Kidney epithelial cell (primary cell): Measurements from ENCODE around the gene SPAG9. TPM values are rescaled to one million over a fixed set of nuclear protein-coding genes. Genes with fewer than 3 reads are reported as not detected.

Experiments
- DNase-seq: peaks from one replicate; pipeline ENCODE4 v3.0.0-alpha.2; 2010; ENCODE audit warnings: low read depth
- H3K27me3 ChIP-seq: 2 replicates; pipeline ENCODE4 v1.6.0; 2011; ENCODE audit warnings: low read length; ENCODE audit not compliant: control insufficient read depth, insufficient read depth
- H3K36me3 ChIP-seq: 2 replicates; pipeline ENCODE4 v1.5.1; 2011; ENCODE audit warnings: low read length; ENCODE audit not compliant: control insufficient read depth, insufficient read depth
- H3K4me3 ChIP-seq: 2 replicates; pipeline ENCODE4 v1.5.1; 2011; ENCODE audit warnings: low read depth, mild to moderate bottlenecking, control low read depth, low read length
- total RNA-seq: library from RNA; depleted of rRNA; stranded (reverse); fragments of >200 nt; gene quantifications from 2 replicates; pipeline ENCODE4 v1.2.3, GENCODE V29; 2015
- TF ChIP-seq, protein P1 (sequence below): IDR thresholded peaks from 2 replicates; pipeline ENCODE4 v1.5.1; 2011; ENCODE audit warnings: mild to moderate bottlenecking, moderate library complexity, low read length, control low read depth, inconsistent platforms; ENCODE audit not compliant: insufficient read depth, poor library complexity, severe bottlenecking

SPAG9 gene
- total RNA-seq, 1 donor from 2014 or later: 85.5 TPM

- Histone ChIP-seq H3K36me3 (no peaks in the 10 kb centered on the region), H3K4me3 (peak overlapping the region; percentile 6), H3K27me3 (no peaks in the 10 kb centered on the region)
- TF ChIP-seq, protein P1, sequence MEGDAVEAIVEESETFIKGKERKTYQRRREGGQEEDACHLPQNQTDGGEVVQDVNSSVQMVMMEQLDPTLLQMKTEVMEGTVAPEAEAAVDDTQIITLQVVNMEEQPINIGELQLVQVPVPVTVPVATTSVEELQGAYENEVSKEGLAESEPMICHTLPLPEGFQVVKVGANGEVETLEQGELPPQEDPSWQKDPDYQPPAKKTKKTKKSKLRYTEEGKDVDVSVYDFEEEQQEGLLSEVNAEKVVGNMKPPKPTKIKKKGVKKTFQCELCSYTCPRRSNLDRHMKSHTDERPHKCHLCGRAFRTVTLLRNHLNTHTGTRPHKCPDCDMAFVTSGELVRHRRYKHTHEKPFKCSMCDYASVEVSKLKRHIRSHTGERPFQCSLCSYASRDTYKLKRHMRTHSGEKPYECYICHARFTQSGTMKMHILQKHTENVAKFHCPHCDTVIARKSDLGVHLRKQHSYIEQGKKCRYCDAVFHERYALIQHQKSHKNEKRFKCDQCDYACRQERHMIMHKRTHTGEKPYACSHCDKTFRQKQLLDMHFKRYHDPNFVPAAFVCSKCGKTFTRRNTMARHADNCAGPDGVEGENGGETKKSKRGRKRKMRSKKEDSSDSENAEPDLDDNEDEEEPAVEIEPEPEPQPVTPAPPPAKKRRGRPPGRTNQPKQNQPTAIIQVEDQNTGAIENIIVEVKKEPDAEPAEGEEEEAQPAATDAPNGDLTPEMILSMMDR: no peak
- DNase-seq: no peak
Observed at GRCh38 chr17:51046046-51046445, 74.6 kb downstream of the SPAG9 start.

DNA sequence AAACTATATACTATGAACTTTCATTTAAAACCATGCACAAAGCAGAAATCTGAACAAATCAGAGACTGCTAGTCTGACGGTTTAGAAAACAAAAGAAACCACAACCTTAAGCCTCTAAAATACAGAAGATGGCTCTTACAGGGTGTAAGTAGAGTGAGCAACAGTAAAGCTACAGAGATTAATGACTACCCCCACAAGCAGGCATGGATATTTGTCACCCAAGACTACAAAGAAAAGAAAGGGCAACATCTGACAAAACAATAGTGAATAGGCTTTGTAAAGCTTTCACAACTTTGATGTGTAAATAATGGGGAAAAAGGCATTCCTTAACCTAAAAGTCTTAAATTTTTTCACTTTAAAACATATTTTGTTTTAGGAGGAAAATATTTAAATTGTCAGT lies 75.0 kb downstream of the SPAG9 start:
- no peak for DNase-seq
- Histone ChIP-seq H3K36me3 (no peaks in the 10 kb centered on the region), H3K27me3 (no peaks in the 10 kb centered on the region), H3K4me3 (no peak overlapping the region)
- TF ChIP-seq, protein P1: no peak

GRCh38 chr17:51044976-51045375 lies 75.7 kb downstream of the SPAG9 start:
- no peaks in the 10 kb centered on the region for H3K27me3 ChIP-seq
- no peak for DNase-seq
- H3K4me3 ChIP-seq: no peak overlapping the region
- H3K36me3 ChIP-seq: no peaks in the 10 kb centered on the region
- TF ChIP-seq, protein P1: no peak

DNA sequence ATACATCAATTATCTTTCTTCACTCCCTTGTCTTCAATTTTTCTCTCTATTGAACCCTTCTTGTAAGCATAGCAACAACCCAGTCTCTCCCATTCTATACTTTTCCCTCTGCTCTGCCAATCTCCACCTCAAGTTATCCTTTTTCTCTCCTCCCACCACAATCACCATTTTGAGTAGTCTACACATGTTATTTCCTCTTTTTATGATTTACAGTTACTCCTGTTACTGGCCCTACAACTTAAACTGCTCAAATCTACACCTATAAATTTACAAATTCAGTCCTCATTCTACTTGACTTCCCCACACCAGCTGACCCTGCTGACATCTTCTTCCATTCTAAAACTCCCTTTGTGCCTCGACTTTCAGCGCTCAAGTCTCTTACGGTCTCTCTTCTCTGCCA lies 84.6 kb downstream of the SPAG9 start:
- TF ChIP-seq, protein P1: no peak
- H3K36me3 ChIP-seq: peaks cover 1% of the 10 kb centered on the region
- no peak for DNase-seq
- H3K27me3 ChIP-seq: no peaks in the 10 kb centered on the region
- H3K4me3 ChIP-seq: no peak overlapping the region

DNA sequence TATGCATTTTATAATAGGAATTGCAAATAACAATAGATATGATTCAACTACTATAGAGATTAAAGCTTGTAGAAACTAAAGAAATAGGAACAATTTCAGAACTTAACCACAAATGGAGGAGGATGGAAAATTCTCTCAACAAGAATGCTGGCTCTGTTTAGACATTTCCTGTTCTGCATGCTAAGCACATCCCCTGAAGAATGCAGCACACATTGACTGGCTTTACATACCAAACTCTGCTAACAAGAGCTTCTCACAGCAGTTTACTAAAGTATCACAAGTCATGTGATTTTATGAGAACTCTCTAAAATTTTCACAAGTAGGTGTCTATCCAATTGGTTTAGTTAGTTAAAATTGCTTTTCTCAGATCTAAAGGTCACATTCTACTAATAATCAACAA lies 85.2 kb downstream of the SPAG9 start:
- DNase-seq: no peak
- TF ChIP-seq, protein P1: no peak
- H3K27me3 ChIP-seq: no peaks in the 10 kb centered on the region
- no peak overlapping the region for H3K4me3 ChIP-seq
- H3K36me3 ChIP-seq: peaks cover 1% of the 10 kb centered on the region

GRCh38 chr17:51034800-51035199 lies 85.9 kb downstream of the SPAG9 start:
- Histone ChIP-seq H3K36me3 (peaks cover 1% of the 10 kb centered on the region), H3K4me3 (no peak overlapping the region), H3K27me3 (no peaks in the 10 kb centered on the region)
- DNase-seq: no peak
- TF ChIP-seq, protein P1: no peak
